ENCODE data around the gene ST7L. TPM values are rescaled to one million over a fixed set of nuclear protein-coding genes. Genes with fewer than 3 reads are reported as not detected.

Gene ST7L
- total and polyA plus RNA-seq, 4 donors = 8.4 to 36.1 (median 17.2) TPM

GRCh38 chr1:112579801-112580510 lies 39.0 kb downstream of the ST7L start:
- Histone ChIP-seq H3K27ac (ENCODE audit: low read depth in 1 of 2, low read length in 1 of 2) (no peak overlapping the region), H3K4me3 (no peak overlapping the region), H3K36me3 (ENCODE audit: control insufficient read depth in 4 of 4, insufficient read depth in 4 of 4, low read length in 4 of 4) (peaks cover 3 to 22% (median 12%) of the 10 kb centered on the region in 4 donors), H3K9me3 (ENCODE audit: control insufficient read depth in 4 of 4, insufficient read depth in 3 of 4, low read length in 3 of 4) (no peaks in the 10 kb centered on the region), H3K4me1 (ENCODE audit: control insufficient read depth in 5 of 5, insufficient read depth in 5 of 5, low read length in 5 of 5) (no peaks in the 10 kb centered on the region), H3K27me3 (ENCODE audit: control insufficient read depth in 3 of 3, insufficient read depth in 3 of 3, low read length in 2 of 3) (no peaks in the 10 kb centered on the region), H3K9ac (ENCODE audit: insufficient read depth in 1 of 2, low read length in 2 of 2) (no peak overlapping the region)
- ATAC-seq (ENCODE audit: insufficient read depth, low FRiP score) (no peak), DNase-seq (no peak)
- 91 to 93% methylated on average over 5 of the region's 5 CpGs for WGBS, 2 donors
- no peak for TF ChIP-seq CTCF (IDR thresholded peaks at IDR 0.05; ENCODE audit: control extremely low read depth, extremely low read depth)

GRCh38 chr1:112576240-112576639 lies 42.7 kb downstream of the ST7L start:
- DNase-seq = no peak
- H3K27me3 ChIP-seq (ENCODE audit: control insufficient read depth in 3 of 3, insufficient read depth in 3 of 3, low read length in 2 of 3) = no peaks in the 10 kb centered on the region
- no peak overlapping the region for H3K4me3 ChIP-seq
- no peak overlapping the region for H3K27ac ChIP-seq (ENCODE audit: low read depth in 1 of 2, low read length in 1 of 2)
- no peak for ATAC-seq (ENCODE audit: insufficient read depth, low FRiP score)
- 97 to 99% methylated on average over 3 of the region's 3 CpGs for WGBS, 2 donors
- peaks cover 5 to 21% (median 14%) of the 10 kb centered on the region in 4 donors for H3K36me3 ChIP-seq (ENCODE audit: control insufficient read depth in 4 of 4, insufficient read depth in 4 of 4, low read length in 4 of 4)
- no peak overlapping the region for H3K9ac ChIP-seq (ENCODE audit: insufficient read depth in 1 of 2, low read length in 2 of 2)
- H3K9me3 ChIP-seq (ENCODE audit: control insufficient read depth in 4 of 4, insufficient read depth in 3 of 4, low read length in 3 of 4) = no peaks in the 10 kb centered on the region
- no peaks in the 10 kb centered on the region for H3K4me1 ChIP-seq (ENCODE audit: control insufficient read depth in 5 of 5, insufficient read depth in 5 of 5, low read length in 5 of 5)
- no peak for TF ChIP-seq CTCF (IDR thresholded peaks at IDR 0.05; ENCODE audit: control extremely low read depth, extremely low read depth)

- TF ChIP-seq CTCF (IDR thresholded peaks at IDR 0.05; ENCODE audit: control extremely low read depth, extremely low read depth) = no peak
- Histone ChIP-seq H3K4me3 (no peak overlapping the region), H3K9ac (ENCODE audit: insufficient read depth in 1 of 2, low read length in 2 of 2) (no peak overlapping the region), H3K4me1 (ENCODE audit: control insufficient read depth in 5 of 5, insufficient read depth in 5 of 5, low read length in 5 of 5) (no peaks in the 10 kb centered on the region), H3K9me3 (ENCODE audit: control insufficient read depth in 4 of 4, insufficient read depth in 3 of 4, low read length in 3 of 4) (no peaks in the 10 kb centered on the region), H3K36me3 (ENCODE audit: control insufficient read depth in 4 of 4, insufficient read depth in 4 of 4, low read length in 4 of 4) (peaks cover 5 to 20% (median 14%) of the 10 kb centered on the region in 4 donors), H3K27ac (ENCODE audit: low read depth in 1 of 2, low read length in 1 of 2) (no peak overlapping the region), H3K27me3 (ENCODE audit: control insufficient read depth in 3 of 3, insufficient read depth in 3 of 3, low read length in 2 of 3) (no peaks in the 10 kb centered on the region)
- DNase-seq (no peak), ATAC-seq (ENCODE audit: insufficient read depth, low FRiP score) (no peak)
- WGBS, 2 donors = 94 to 96% methylated on average over 8 of the region's 8 CpGs
Measured at GRCh38 chr1:112575154-112575804, 43.7 kb downstream of the ST7L start.

Measured in lung (tissue), 12 donors.